WTC11 (cell line): ENCODE measurements around the gene ZNF587. TPM values are rescaled to one million over a fixed set of nuclear protein-coding genes. Genes with fewer than 3 reads are reported as not detected.
"Not testable (repeated sequence)": the region's sequence is repeated elsewhere in the genome, so short reads cannot be mapped to it uniquely, and the experiment has no call there.

Source experiments
- ATAC-seq: fragments of 200-7000 bp; cut with Tn5 transposase; 2 replicates; pipeline ENCODE4 v1.10.0; 2021; ENCODE audit warnings: mild to moderate bottlenecking, moderate library complexity
- CTCF ChIA-PET: fragments of 300-600 bp; sonication (Branson Sonifier 250); formaldehyde crosslinking; loops from one replicate; lab custom pipeline; 2021; ENCODE audit warnings: antibody characterized with exemption; lab: Charles Lee
- POLR2A ChIA-PET: fragments of 350-600 bp; sonication (Branson Sonifier 250); formaldehyde crosslinking; loops from one replicate; lab custom pipeline; 2021; ENCODE audit warnings: antibody characterized with exemption; lab: Charles Lee
- DNase-seq: peaks from one replicate; pipeline ENCODE4 v3.0.0; 2021; ENCODE audit warnings: low spot score
- H3K27ac Mint-ChIP-seq: 2 replicates; pipeline ENCODE4 v1.8.0; 2021; ENCODE audit warnings: mixed read lengths
- H3K27me3 Mint-ChIP-seq: 2 replicates; pipeline ENCODE4 v1.8.0; 2021; ENCODE audit warnings: low read depth, mild to moderate bottlenecking, moderate library complexity, mixed read lengths
- H3K36me3 Mint-ChIP-seq: 2 replicates; pipeline ENCODE4 v1.8.0; 2021; ENCODE audit warnings: mixed read lengths
- H3K4me1 Mint-ChIP-seq: 2 replicates; pipeline ENCODE4 v1.8.0; 2022; ENCODE audit warnings: mixed read lengths
- H3K4me3 Mint-ChIP-seq: 2 replicates; pipeline ENCODE4 v1.8.0; 2021; ENCODE audit warnings: mild to moderate bottlenecking, moderate library complexity, mixed read lengths
- H3K9me3 Mint-ChIP-seq: 2 replicates; pipeline ENCODE4 v1.8.0; 2021; ENCODE audit warnings: mixed read lengths
- CREB1 ChIP-seq: sonication (generic); formaldehyde crosslinking; IDR thresholded peaks from 2 replicates; pipeline ENCODE4 v1.8.0; 2023; ENCODE audit warnings: mild to moderate bottlenecking, missing genetic modification reagents
- ERG ChIP-seq: fragments of 250-450 bp; sonication (Bioruptor Pico); IDR thresholded peaks from 2 replicates; pipeline ENCODE4 v1.8.0; 2021; ENCODE audit warnings: mild to moderate bottlenecking
- IRF1 ChIP-seq: sonication (generic); formaldehyde crosslinking; IDR thresholded peaks from 2 replicates; pipeline ENCODE4 v1.8.0; 2023; ENCODE audit warnings: missing genetic modification reagents
- KAT7 ChIP-seq: sonication (generic); formaldehyde crosslinking; IDR thresholded peaks from 2 replicates; pipeline ENCODE4 v1.8.1; 2023; ENCODE audit warnings: missing genetic modification reagents, mild to moderate bottlenecking, borderline replicate concordance
- NFATC4 ChIP-seq: fragments of 250-450 bp; sonication (Bioruptor Pico); IDR thresholded peaks from 2 replicates; pipeline ENCODE4 v1.9.0; 2021; ENCODE audit warnings: mild to moderate bottlenecking
- NR3C1 ChIP-seq: sonication (generic); formaldehyde crosslinking; conservative IDR thresholded peaks from 2 replicates; pipeline ENCODE4 v1.8.1; 2023; ENCODE audit warnings: low read depth, mild to moderate bottlenecking, missing genetic modification reagents
- OVOL2 ChIP-seq: fragments of 250-450 bp; sonication (Bioruptor Pico); IDR thresholded peaks from 2 replicates; pipeline ENCODE4 v1.9.0; 2021; ENCODE audit warnings: mild to moderate bottlenecking, borderline replicate concordance
- PRDM15 ChIP-seq: sonication (generic); formaldehyde crosslinking; IDR thresholded peaks from 2 replicates; pipeline ENCODE4 v1.8.0; 2022; ENCODE audit warnings: missing genetic modification reagents
- TEAD4 ChIP-seq: sonication (generic); formaldehyde crosslinking; IDR thresholded peaks from 2 replicates; pipeline ENCODE4 v1.8.0; 2022; ENCODE audit warnings: mild to moderate bottlenecking, missing genetic modification reagents
- TP53 ChIP-seq: sonication (generic); formaldehyde crosslinking; IDR thresholded peaks from 2 replicates; pipeline ENCODE4 v1.8.1; 2023; ENCODE audit warnings: mild to moderate bottlenecking, missing genetic modification reagents
- ZBTB43 ChIP-seq: sonication (generic); formaldehyde crosslinking; IDR thresholded peaks from 2 replicates; pipeline ENCODE4 v1.8.1; 2023; ENCODE audit warnings: mild to moderate bottlenecking, missing genetic modification reagents
- ZNF263 ChIP-seq: sonication (generic); formaldehyde crosslinking; IDR thresholded peaks from 2 replicates; pipeline ENCODE4 v1.8.1; 2022; ENCODE audit warnings: low read depth, mild to moderate bottlenecking, moderate library complexity, missing genetic modification reagents
- ZNF317 ChIP-seq: sonication (generic); formaldehyde crosslinking; IDR thresholded peaks from 2 replicates; pipeline ENCODE4 v1.8.1; 2023; ENCODE audit warnings: low read depth, mild to moderate bottlenecking, moderate library complexity, missing genetic modification reagents, borderline replicate concordance
- ZNF671 ChIP-seq: fragments of 250-450 bp; sonication (Bioruptor Pico); IDR thresholded peaks from 2 replicates; pipeline ENCODE4 v1.8.0; 2021; ENCODE audit warnings: mild to moderate bottlenecking
- total RNA-seq: library from RNA; stranded (reverse); gene quantifications from 3 replicates; pipeline ENCODE4 v1.2.3, GENCODE V29; 2021

Gene ZNF587
- total RNA-seq, 1 experiment from 2014 or later = 57.0 TPM

- ATAC-seq (peak; percentile 3; the same call in 1 of the 2 replicates), DNase-seq (peak; percentile 36)
- peak overlapping the region; percentile 86 for H3K4me3 Mint-ChIP-seq
- POLR2A ChIA-PET = interaction anchor here (0.6 to 1.0 kb wide), 4 partner anchors 10 to 46 kb away, joined by 3 read pairs; no protein-coding TSS in a partner anchor
- H3K4me1 Mint-ChIP-seq = peaks cover 23% of the 10 kb centered on the region
- TF ChIP-seq TEAD4 (no peak), ERG (CRISPR knock-in tag) (no peak), KAT7 (CRISPR knock-in tag) (no peak), IRF1 (no peak), ZNF671 (CRISPR knock-in tag) (0 out of 2 replicates have a peak, but pooled peaks have one; percentile 29), NFATC4 (CRISPR knock-in tag) (peak; percentile 58; the same call in 1 of the 2 replicates), NR3C1 (CRISPR knock-in tag) (no peak), CREB1 (CRISPR knock-in tag) (no peak)
- H3K27me3 Mint-ChIP-seq = no peaks in the 10 kb centered on the region
- H3K9me3 Mint-ChIP-seq = no peaks in the 10 kb centered on the region
- peaks cover 31% of the 10 kb centered on the region for H3K36me3 Mint-ChIP-seq
- CTCF ChIA-PET = interaction anchor here (1.9 kb wide), 1 partner anchor 142 kb away, joined by 8 read pairs; the partner anchor contains the start of gene ZNF154
- H3K27ac Mint-ChIP-seq = peak overlapping the region; percentile 95
These were observed 926 bp downstream of the ZNF587 start for GRCh38 chr19:57850553-57851017.

GRCh38 chr19:57851812-57852603, 2.3 kb downstream of the ZNF587 start:
- POLR2A ChIA-PET = interaction anchor here (0.6 kb wide), 1 partner anchor 11 kb away, joined by 3 read pairs; no protein-coding TSS in a partner anchor
- peaks cover 38% of the 10 kb centered on the region for H3K36me3 Mint-ChIP-seq
- CTCF ChIA-PET = interaction anchor here (0.7 to 1.0 kb wide), 2 partner anchors 9 to 52 kb away, joined by 3 read pairs; no protein-coding TSS in a partner anchor
- not testable (repeated sequence) for H3K9me3 Mint-ChIP-seq, H3K27me3 Mint-ChIP-seq, ATAC-seq, DNase-seq
- H3K27ac Mint-ChIP-seq = peak overlapping the region; percentile 95; the same call in 1 of the 2 replicates
- peak overlapping the region; percentile 86; the same call in 1 of the 2 replicates for H3K4me3 Mint-ChIP-seq
- peaks cover 21% of the 10 kb centered on the region for H3K4me1 Mint-ChIP-seq

- H3K36me3 Mint-ChIP-seq = peaks cover 52% of the 10 kb centered on the region
- DNase-seq, H3K4me3 Mint-ChIP-seq, POLR2A ChIA-PET, CTCF ChIA-PET, H3K9me3 Mint-ChIP-seq, ATAC-seq, H3K27me3 Mint-ChIP-seq, H3K27ac Mint-ChIP-seq: not testable (repeated sequence)
- H3K4me1 Mint-ChIP-seq = peaks cover 20% of the 10 kb centered on the region
These were observed 4.5 kb downstream of the ZNF587 start for GRCh38 chr19:57854117-57854516.

- H3K9me3 Mint-ChIP-seq, CTCF ChIA-PET: not testable (repeated sequence)
- H3K27ac Mint-ChIP-seq = peak overlapping the region; percentile 17; the same call in 1 of the 2 replicates
These were observed 12.7 kb downstream of the ZNF587 start for GRCh38 chr19:57862351-57862750.

GRCh38 chr19:57867868-57868492, 18.3 kb downstream of the ZNF587 start:
- POLR2A ChIA-PET = interaction anchor here (1.0 to 1.6 kb wide), 2 partner anchors 17 to 21 kb away, joined by 3 to 4 read pairs; partner anchors contain the start of gene ZNF814
- CTCF ChIA-PET = interaction anchor here (1.3 kb wide), 1 partner anchor 21 kb away, joined by 4 read pairs; the partner anchor contains the start of gene ZNF814
- no peak for ATAC-seq
- H3K4me1 Mint-ChIP-seq = no peaks in the 10 kb centered on the region
- no peak for DNase-seq
- H3K27ac Mint-ChIP-seq = peak overlapping the region; percentile 49
- peaks cover 20% of the 10 kb centered on the region for H3K9me3 Mint-ChIP-seq
- H3K4me3 Mint-ChIP-seq = no peak overlapping the region
- H3K27me3 Mint-ChIP-seq = no peaks in the 10 kb centered on the region
- peaks cover 80% of the 10 kb centered on the region for H3K36me3 Mint-ChIP-seq
- no peak for TF ChIP-seq ZNF263 (CRISPR knock-in tag)
- TF ChIP-seq ZBTB43 (CRISPR knock-in tag) = no peak
- TF ChIP-seq TP53 (CRISPR knock-in tag) = no peak
- no peak for TF ChIP-seq OVOL2
- TF ChIP-seq ZNF317 (CRISPR knock-in tag) = no peak
- no peak for TF ChIP-seq PRDM15 (CRISPR knock-in tag)

More at GRCh38 chr19:57862351-57862750, 12.7 kb downstream of the ZNF587 start:
- H3K27me3 Mint-ChIP-seq, DNase-seq, H3K4me1 Mint-ChIP-seq, ATAC-seq, POLR2A ChIA-PET, H3K4me3 Mint-ChIP-seq: not testable (repeated sequence)
- H3K36me3 Mint-ChIP-seq = peaks cover 80% of the 10 kb centered on the region
